COR-L47 (cell line): ENCODE results near the gene RLN1.
"Not testable (repeated sequence)": the region's sequence is repeated elsewhere in the genome, so short reads cannot be mapped to it uniquely, and the experiment has no call there.

Experiments
- DNase-seq: peaks from one replicate; lab custom pipeline; 2025; lab: John Stamatoyannopoulos, UW

RLN1 gene

GRCh38 chr9:5321601-5322000, 18.1 kb downstream of the RLN1 start:
- DNase-seq, result not testable (repeated sequence)

DNA sequence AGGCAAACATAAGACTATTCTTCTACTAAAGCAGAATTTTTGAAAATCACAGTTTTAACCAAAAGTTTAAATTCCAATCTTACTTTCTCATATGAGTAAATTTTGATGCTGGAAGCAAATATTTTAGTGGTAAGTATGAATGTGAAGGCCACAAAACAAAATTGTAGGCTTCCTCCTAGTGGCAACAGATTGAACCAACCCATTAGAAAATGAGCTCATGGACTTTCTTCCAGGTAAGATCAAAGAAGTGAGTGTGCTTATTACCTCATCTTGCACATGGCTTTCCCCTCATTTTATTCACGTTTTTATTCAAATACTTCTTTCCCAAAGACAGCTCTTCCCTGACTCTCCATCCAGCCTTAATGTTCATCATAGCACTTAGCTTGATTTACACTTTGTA, 18.6 kb downstream of the RLN1 start:
- no peak for DNase-seq

DNA sequence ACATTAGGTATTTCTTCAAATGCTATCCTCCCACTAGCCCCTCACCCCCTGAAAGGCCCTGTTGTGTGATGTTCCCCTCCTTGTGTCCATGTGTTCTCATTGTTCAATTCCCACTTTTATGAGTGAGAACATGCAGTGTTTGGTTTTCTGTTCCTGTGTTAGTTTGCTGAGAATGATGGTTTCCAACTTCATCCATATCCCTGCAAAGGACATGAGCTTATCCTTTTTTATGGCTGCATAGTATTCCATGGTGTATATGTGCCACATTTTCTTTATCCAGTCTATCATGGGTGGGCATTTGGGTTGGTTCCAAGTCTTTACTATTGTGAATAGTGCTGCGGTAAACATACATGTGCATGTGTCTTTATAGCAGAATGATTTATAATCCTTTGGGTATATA, 23.3 kb downstream of the RLN1 start:
- not testable (repeated sequence) for DNase-seq

GRCh38 chr9:5315187-5315923, 24.3 kb downstream of the RLN1 start:
- no peak for DNase-seq

DNA sequence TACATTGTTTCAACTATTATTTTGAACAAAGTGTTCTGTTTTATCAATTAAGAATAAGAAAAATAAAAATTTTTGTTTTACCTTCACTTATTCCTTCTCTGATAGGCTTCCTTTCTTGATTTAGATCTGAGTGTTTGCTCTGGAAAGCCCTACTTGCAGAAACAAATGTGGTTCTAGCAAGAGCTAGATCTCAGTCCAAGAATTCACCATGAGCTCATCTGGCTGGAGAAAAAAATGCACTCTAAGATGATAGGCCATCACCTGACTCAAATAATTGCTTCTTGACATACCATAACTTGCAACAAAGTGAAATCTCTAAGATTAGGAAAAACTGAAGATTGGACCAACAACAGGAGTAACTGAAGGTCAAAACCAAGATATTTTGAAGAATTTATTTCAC, 28.8 kb downstream of the RLN1 start:
- DNase-seq, result no peak

GRCh38 chr9:5305741-5306140, 33.9 kb downstream of the RLN1 start:
- DNase-seq, result no peak

DNA sequence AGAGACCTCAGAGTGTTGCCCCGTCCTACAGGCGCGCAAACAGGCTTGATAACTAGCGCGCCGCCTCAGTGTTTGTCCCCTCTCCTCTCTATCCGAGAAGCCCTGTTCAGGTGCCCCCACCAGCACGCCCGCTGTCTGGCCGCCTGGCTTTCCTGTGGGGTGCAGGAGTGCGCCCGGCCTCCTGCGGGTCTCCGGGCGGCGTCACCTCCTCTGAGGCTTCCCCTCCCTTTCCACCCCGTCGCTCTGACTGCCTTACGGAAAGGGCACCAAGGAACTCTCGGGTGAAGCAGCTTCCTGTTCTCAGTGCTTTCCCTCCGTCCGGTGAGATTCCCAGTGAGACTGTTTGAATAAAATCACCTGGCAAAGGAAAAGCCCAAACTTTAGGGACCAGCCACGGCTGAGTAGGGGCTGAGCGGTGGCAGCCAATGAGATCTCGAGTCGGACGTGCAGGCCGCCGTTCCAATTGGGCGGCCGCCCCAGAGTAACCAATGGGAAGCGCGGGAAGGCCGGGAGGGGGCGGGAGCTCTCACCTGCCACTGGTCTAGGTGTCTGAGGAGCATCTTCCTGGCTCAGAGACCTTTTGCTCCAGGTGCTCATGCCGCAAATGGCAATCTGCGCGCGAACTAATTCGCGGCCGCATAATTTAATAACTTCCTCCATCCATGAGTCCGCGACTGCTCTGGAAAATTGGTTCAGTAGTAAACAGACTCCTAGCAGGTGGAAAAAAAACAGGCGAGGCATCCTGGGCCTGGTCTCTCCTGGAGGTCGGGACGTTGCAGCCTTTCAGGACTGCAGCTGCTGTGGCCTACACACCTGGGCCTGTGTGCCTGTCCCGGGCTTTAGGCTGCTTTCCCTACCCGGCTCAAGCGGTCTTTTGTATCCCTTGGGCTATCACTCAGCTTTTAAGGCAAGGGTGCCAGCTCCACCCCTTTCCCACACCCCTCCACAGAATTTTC, 35.6 kb downstream of the RLN1 start, which contains the start of gene RLN2:
Gene RLN2, minus strand, starts transcription at position 877 of the 956 bp plus-strand sequence. Its CDS starts 136 bp downstream, at position 741.
- peak; percentile 4 for DNase-seq

DNA sequence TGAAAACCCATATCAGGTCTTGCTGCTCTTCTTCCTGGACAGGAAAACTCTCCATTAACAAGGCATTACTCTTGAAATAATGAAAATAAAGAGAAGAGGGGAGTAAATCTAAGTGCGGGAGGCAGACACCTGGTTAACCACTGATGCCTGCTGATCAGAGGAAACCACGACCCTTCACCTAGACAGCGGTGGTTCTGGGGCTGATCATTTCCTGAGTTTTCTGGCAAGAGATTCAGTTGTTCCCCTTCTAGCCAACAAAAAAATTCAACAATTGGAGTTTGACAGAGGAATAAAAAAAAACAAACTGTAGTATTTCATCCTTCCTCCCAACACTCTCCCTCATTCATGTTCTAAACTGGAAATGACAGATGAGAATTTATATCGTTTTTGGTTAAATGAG, 38.1 kb downstream of the RLN1 start:
- no peak for DNase-seq

GRCh38 chr9:5292141-5292540, 47.5 kb downstream of the RLN1 start:
- no peak for DNase-seq

DNA sequence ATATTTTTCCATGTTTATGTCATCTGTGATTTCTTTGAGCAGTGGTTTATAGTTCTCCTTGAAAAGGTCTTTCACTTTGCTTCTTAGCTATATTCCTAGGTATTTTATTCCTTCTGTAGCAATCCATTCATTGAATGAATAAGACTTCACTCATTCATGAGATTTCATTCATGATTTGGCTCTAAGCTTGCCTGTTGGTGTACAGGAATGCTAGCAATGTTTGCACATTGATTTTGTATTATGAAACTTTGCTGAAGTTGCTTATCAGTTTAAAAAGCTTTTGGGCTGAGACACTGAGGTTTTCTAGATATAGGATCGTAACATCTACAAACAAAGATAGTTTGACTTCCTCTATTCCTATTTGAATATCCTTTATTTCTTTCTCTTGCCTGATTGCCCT, 51.1 kb downstream of the RLN1 start:
- DNase-seq, result no peak

DNA sequence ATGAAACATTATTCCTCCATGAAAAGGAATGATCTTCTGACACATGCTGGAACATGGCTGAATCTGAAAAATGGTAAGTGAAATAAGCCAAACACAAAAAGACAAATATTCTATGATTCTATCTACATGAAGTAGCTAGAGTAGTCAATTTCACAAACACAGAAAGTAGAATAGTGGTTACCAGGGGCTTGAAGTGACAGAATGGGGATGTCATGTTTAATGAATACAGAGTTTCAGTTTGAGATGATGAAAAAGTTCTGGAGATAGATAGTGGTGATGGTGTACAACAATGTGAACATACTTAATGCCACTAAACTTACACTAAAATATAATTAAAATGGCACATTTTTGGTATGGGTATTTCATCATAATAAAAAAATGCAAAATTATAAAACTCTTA, 53.4 kb downstream of the RLN1 start:
- DNase-seq, result no peak
